GM19238 (cell line): ENCODE data around the gene KSR2.
"Not testable (repeated sequence)": the region's sequence is repeated elsewhere in the genome, so short reads cannot be mapped to it uniquely, and the experiment has no call there.

Experiments
- DNase-seq: peaks from one replicate; pipeline ENCODE4 v3.0.0; 2011; ENCODE audit warnings: low spot score; ENCODE audit not compliant: insufficient read length

The KSR2 gene

DNA sequence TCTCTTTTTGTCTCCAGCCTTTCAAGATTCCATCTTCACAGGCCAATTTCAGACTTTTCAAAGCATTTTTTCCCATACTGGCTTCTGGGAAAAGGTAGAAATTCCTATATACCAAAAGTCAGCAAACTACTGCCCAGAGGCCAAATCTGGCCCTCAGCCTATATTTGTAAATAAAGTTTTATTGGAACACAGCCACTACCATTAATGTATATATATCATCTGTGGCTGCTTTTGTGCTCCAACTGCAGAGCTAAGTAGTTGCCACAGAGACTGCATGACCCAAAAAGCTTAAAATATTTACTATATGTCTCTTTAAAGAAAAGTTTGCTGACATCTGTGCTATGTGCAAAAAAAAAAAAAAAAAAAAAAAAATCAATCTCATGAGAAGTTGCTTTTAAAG is 76.3 kb downstream of the KSR2 start:
- no peak for DNase-seq

DNA sequence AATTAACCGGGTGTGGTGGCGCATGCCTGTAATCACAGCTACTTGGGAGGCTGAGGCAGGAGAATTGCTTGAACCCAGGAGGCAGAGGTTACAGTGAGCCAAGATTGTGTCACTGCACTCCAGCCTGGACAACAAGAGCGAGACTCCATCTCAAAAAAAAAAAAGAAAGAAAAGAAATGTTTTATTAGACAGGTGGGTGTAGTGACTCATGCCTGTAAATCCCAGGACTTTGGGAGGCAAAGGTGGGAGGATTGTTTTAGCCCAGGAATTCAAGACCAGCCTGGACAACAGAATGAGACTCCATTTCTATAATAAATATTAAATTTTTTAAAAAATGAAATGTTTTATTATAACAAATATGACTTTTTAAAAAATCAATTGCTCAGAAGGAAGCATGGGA is 77.5 kb downstream of the KSR2 start:
- DNase-seq: not testable (repeated sequence)

DNA sequence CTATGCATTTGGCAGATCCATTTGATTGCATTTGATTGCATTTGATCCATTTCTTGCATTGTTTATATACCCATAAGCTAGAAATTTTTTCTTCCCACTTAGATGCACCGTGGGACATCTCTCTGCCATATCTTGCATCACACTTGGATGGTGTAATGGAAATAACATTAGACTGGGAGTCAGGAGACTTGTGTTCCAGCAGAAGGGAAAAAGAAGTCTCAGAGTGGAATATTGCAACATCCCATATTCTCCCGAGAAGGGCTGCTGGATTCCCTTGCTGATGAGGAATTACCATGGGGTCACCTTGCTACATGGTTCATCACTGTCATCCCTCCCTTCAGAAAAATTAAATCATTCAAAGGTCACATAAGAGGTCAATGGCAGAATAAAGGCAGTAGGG is 78.1 kb downstream of the KSR2 start:
- no peak for DNase-seq

DNA sequence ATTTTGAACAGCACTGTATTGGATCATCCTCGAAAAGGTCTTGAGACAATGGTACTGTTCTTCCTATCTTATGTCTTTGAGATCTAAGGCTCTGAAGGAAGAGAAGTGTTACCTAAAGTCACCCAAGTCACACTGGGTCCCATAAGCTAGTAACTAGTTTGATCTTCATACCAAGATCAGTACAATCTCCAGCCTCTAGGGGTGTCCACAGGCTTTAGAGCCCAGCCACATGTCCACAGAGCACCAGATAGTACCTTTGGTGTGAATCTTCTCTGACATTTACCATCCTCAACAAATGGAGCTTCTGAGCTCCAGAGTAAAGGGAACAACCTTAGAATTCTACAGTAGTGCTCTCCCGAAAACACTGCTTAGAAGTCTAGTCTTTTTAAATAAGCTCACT is 78.7 kb downstream of the KSR2 start:
- DNase-seq: no peak

DNA sequence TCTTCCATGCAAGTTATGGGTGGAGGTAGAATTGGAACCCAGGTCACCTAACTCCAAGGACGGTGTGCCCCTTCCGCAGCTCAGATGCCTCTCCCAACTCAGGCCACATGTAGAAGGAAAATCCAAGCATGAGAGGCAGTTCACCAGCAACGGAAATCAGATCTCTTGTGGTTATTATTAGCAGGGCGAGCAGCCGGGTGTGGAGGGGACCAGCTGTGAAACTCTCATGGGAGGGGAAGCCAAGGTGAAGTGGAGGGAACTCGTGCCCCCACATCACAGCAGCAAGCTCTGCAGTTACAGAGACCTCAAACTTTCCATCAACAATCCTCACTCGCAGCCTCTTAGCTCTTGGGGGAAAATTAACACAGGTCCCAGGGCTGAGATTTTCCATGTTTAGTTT is 79.7 kb downstream of the KSR2 start:
- DNase-seq: no peak

DNA sequence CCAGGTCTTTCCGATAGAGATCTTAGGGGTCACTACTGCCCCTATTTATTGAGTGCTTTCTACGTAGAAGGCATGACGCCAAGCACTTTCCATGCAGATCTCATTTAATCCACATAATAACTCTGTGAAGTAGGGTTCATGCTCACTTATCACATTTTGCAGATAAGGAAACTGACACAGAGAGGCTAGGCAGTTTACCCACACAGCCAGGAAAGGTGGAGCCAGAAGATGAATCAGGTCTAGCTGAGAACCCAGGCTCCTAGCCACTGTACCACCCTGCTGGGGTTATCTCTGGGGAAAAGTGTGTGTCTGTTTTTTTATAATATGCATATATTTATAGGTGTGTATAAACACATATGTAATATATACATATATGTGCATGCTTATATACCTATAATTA is 83.6 kb downstream of the KSR2 start:
- DNase-seq: no peak

GRCh38 chr12:117884161-117884560 is 84.6 kb downstream of the KSR2 start:
- DNase-seq: no peak

GRCh38 chr12:117882603-117883184 is 86.1 kb downstream of the KSR2 start:
- DNase-seq: no peak

DNA sequence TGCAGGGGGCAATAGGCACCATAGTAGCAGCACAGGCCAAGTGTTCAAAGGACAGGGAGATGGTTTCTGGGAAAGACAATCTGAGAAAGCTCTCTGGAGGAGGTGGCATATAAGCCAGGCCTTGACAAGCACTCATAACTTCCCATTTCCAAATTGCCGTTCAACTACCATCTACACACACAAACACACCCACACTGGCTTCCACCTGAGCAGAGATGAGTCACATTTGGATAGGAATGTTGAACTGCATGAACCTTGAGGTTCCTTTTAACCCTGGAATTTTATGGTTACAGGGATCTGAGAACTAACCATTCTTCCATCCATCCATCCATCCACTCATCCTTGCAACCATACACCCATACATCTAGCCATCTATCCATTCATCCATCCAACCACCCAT is 86.6 kb downstream of the KSR2 start:
- no peak for DNase-seq

GRCh38 chr12:117881517-117881916 is 87.3 kb downstream of the KSR2 start:
- no peak for DNase-seq

GRCh38 chr12:117878605-117879004 is 90.2 kb downstream of the KSR2 start:
- DNase-seq: no peak

GRCh38 chr12:117876436-117876816 is 92.4 kb downstream of the KSR2 start:
- no peak for DNase-seq

GRCh38 chr12:117875744-117876435 is 92.9 kb downstream of the KSR2 start:
- DNase-seq: no peak

DNA sequence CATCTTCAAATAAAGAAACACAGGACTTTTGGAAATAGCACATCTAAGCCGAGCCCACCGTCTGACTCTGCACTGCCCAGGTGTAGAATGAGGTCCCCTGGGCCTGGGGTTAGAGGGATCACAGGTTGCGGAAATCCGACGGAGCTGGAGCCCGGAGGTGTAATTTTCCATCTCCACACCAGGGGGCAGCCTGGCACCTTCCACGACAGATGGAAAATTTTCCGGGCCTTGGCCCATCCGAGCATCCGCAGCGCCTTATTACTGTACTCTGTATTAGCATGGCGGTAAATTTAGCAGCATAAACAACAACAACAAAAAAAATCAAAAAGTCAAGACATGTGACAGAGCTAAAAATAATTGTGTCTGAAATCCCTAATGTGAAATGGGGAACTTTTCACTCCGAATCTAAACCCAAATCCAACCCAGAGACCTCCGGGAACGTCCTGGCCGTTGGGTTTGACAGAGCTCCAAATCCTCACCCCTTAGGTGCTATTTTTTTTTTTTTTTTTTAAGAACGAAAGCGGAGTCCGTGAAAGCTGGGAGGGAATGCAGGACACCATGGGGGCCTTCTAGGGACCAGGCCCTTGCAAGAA is 93.9 kb downstream of the KSR2 start:
- peak; percentile 38 for DNase-seq

GRCh38 chr12:117874198-117874597 is 94.6 kb downstream of the KSR2 start:
- not testable (repeated sequence) for DNase-seq

- DNase-seq: no peak
These were observed 96.1 kb downstream of the KSR2 start for GRCh38 chr12:117872546-117873169.

GRCh38 chr12:117869551-117869950 is 99.2 kb downstream of the KSR2 start:
- no peak for DNase-seq

GRCh38 chr12:117867348-117867747 is 101.4 kb downstream of the KSR2 start:
- no peak for DNase-seq

DNA sequence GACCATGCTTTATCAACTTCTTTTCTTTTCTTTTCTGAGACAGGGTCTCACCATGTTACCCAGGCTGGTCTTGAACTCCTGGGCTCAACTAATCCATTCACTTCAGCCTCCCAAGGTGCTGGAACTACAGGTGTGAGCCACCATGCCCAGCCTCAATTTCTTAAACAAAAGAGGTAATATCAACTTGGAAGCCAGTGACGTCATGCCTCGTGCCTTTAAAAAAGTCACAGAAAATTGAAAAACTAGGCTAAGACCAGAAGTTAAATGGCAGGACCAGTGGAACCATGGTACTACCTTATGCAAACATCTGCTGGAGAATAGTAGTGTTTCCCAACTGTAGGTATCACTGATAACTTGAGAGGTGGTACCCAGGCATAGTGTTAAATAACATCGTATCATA is 103.3 kb downstream of the KSR2 start:
- no peak for DNase-seq

DNA sequence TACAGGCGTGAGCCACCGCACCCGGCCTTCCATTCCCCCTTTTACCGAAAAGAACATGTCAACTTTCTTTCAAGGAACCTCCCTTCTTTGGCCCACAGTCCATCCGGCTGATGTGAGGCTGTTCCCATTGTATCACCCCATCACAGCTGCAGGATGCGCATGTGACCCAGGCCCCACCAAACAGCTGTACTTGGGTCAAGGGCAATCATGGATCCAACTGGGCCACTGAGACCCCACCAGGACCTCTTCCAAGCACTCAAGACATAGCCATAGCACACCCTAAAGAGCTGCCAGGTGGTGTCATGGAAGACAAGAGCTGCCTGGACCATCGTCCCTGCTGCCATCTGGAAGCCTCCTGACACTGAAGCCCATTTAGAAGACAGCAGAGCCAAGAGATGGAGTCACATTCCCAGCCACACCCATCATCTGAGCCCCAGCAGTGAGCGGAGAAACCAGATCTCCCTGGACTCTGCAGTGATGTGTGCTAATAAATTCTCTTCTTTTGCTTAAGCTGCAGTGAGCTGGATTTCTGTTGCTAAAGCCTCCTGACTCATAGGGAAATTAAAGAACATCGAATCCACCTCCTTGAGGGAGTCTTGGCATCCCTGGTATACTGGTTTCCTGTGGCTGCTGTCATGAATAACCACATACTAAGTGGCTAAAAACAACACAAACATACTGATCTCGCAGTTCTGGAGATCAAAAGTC is 105.6 kb downstream of the KSR2 start:
- no peak for DNase-seq

GRCh38 chr12:117861691-117862090 is 107.1 kb downstream of the KSR2 start:
- no peak for DNase-seq

GRCh38 chr12:117860787-117861290 is 108.0 kb downstream of the KSR2 start:
- DNase-seq: not testable (repeated sequence)
